Left renal pelvis (tissue), 4 donors: Measurements from ENCODE around the gene ALPG. TPM values are rescaled to one million over a fixed set of nuclear protein-coding genes. Genes with fewer than 3 reads are reported as not detected.
"Not testable (repeated sequence)": the region's sequence is repeated elsewhere in the genome, so short reads cannot be mapped to it uniquely, and the experiment has no call there.

Experiments used
- DNase-seq, 4 donors: peaks; one replicate each; pipeline ENCODE4 v3.0.0-alpha.2; 2013; ENCODE audit warnings: low read depth in 4 of 4, low spot score in 3 of 4
- polyA plus RNA-seq, 4 donors: library from polyadenylated mRNA; unstranded; fragments of 120-200 nt; gene quantifications; one replicate each; pipeline ENCODE4 v1.2.1, GENCODE V29; 2013; ENCODE audit not compliant: insufficient read length in 4 of 4

ALPG gene
- polyA plus RNA-seq, 4 donors = not detected

GRCh38 chr2:232394431-232394830 is 12.2 kb upstream of the ALPG start:
- not testable (repeated sequence) for DNase-seq

- no peak for DNase-seq
Measured at GRCh38 chr2:232395586-232395985, 11.1 kb upstream of the ALPG start.

GRCh38 chr2:232396683-232397082 is 10.0 kb upstream of the ALPG start:
- DNase-seq = no peak

GRCh38 chr2:232398293-232399034 is 8.2 kb upstream of the ALPG start:
- DNase-seq = no peak

- DNase-seq = no peak
Measured at GRCh38 chr2:232400256-232401015, 6.2 kb upstream of the ALPG start.

- no peak for DNase-seq
Measured at GRCh38 chr2:232402518-232402917, 4.1 kb upstream of the ALPG start.

- no peak for DNase-seq
Measured at GRCh38 chr2:232405943-232406510, 617 bp upstream of the ALPG start.

- not testable (repeated sequence) for DNase-seq
Measured at GRCh38 chr2:232407428-232408150, 945 bp downstream of the ALPG start.

- not testable (repeated sequence) for DNase-seq
Measured at GRCh38 chr2:232408269-232408668, 1.6 kb downstream of the ALPG start.

GRCh38 chr2:232409617-232410016 is 3.0 kb downstream of the ALPG start:
- not testable (repeated sequence) for DNase-seq

GRCh38 chr2:232410238-232410900 is 3.7 kb downstream of the ALPG start:
- no peak for DNase-seq

- DNase-seq = no peak
Measured at GRCh38 chr2:232411901-232412629, 5.4 kb downstream of the ALPG start.

GRCh38 chr2:232412986-232413385 is 6.3 kb downstream of the ALPG start:
- no peak for DNase-seq

GRCh38 chr2:232415138-232415690 is 8.6 kb downstream of the ALPG start:
- no peak for DNase-seq

GRCh38 chr2:232415736-232416520 is 9.3 kb downstream of the ALPG start:
- DNase-seq = no peak

GRCh38 chr2:232416521-232417470 is 10.2 kb downstream of the ALPG start:
- no peak for DNase-seq

GRCh38 chr2:232417489-232417888 is 10.8 kb downstream of the ALPG start:
- DNase-seq = no peak

GRCh38 chr2:232418056-232418455 is 11.4 kb downstream of the ALPG start:
- DNase-seq = no peak
